Kidney (tissue), 14 donors: ENCODE measurements around the gene GPR52. TPM values are rescaled to one million over a fixed set of nuclear protein-coding genes. Genes with fewer than 3 reads are reported as not detected.

Source experiments
- DNase-seq, 5 donors: peaks; one replicate each; pipeline ENCODE4 v3.0.0-alpha.2; 2013 to 2020
- FAIRE-seq: peaks from 2 replicates; lab custom pipeline; 2012; peaks lifted over from hg19 to GRCh38; lab: Jason Lieb, UNC
- H3K27ac ChIP-seq, 2 donors: one replicate each; pipeline ENCODE4 v1.7.0; 2013; ENCODE audit warnings: low read depth in 2 of 2, low read length in 2 of 2, inconsistent platforms in 1 of 2
- H3K27me3 ChIP-seq: one replicate; pipeline ENCODE4 v1.7.1; 2013; ENCODE audit warnings: low read length, inconsistent platforms; ENCODE audit not compliant: control insufficient read depth, insufficient read depth
- H3K36me3 ChIP-seq, 3 donors: one replicate each; pipeline versions ENCODE4 v1.7.0 to v1.7.1; 2013; ENCODE audit warnings: low read length in 3 of 3, control low read depth in 1 of 3, inconsistent platforms in 1 of 3; ENCODE audit not compliant: insufficient read depth in 3 of 3, control insufficient read depth in 2 of 3
- H3K4me1 ChIP-seq, 3 donors: one replicate each; pipeline versions ENCODE4 v1.7.0 to v1.7.1; 2013; ENCODE audit warnings: low read length in 3 of 3, inconsistent platforms in 1 of 3, low read depth in 1 of 3; ENCODE audit not compliant: control insufficient read depth in 2 of 3, insufficient read depth in 2 of 3
- H3K4me3 ChIP-seq, 3 donors: one replicate each; pipeline versions ENCODE4 v1.7.0 to v1.8.1; 2013; ENCODE audit warnings: low read length in 3 of 3, control low read depth in 1 of 3, inconsistent platforms in 1 of 3
- H3K9ac ChIP-seq, 3 donors: one replicate each; pipeline versions ENCODE4 v1.7.0 to v1.7.1; 2013; ENCODE audit warnings: low read length in 3 of 3, control low read depth in 1 of 3, inconsistent platforms in 1 of 3
- H3K9me3 ChIP-seq, 3 donors: one replicate each; pipeline versions ENCODE4 v1.7.0 to v1.7.1; 2013; ENCODE audit warnings: low read length in 3 of 3, control low read depth in 1 of 3, inconsistent platforms in 1 of 3; ENCODE audit not compliant: control insufficient read depth in 2 of 3, insufficient read depth in 1 of 3
- CTCF ChIP-seq: IDR thresholded peaks from 3 replicates; pipeline ENCODE4 v1.5.1; 2012; ENCODE audit warnings: mild to moderate bottlenecking, moderate library complexity, borderline replicate concordance; ENCODE audit not compliant: insufficient read depth; ENCODE audit errors: extremely low read depth
- intact Hi-C: fragments of 100-400 bp; cut with DNase I; formaldehyde crosslinking; loops from one replicate; pipeline ENCODE4 v1.11.1; 2022
- polyA plus RNA-seq: library from polyadenylated mRNA; stranded (reverse); fragments of 350-450 nt; fragmentation: Illumina TruSeq; extraction: RNeasy Lipid Tissue Mini Kit (QIAGEN cat#74804); gene quantifications from one replicate; pipeline ENCODE4 v1.2.3, GENCODE V29; 2014; ENCODE audit warnings: low read depth, low replicate concordance; ENCODE audit not compliant: insufficient read depth
- total RNA-seq: library from RNA; stranded (reverse); fragmentation: NEBNext Ultra II Directional; extraction: Animal tissue kit (Norgen Biotek cat#: 25700); gene quantifications from one replicate; pipeline ENCODE4 v1.2.1, GENCODE V29; 2021
- donor health status: control.
- donor health status: control.
- donor health status: control.
- donor health status: control.
- donor health status: control.
- donor health status: DM: yes; HTN: yes; CAD: no.
- donor health status: Normal renal cell carcinoma (clear cell type).

GPR52 gene
- total and polyA plus RNA-seq, 2 donors from 2014 or later: 2.7 TPM; not detected in 1

DNA sequence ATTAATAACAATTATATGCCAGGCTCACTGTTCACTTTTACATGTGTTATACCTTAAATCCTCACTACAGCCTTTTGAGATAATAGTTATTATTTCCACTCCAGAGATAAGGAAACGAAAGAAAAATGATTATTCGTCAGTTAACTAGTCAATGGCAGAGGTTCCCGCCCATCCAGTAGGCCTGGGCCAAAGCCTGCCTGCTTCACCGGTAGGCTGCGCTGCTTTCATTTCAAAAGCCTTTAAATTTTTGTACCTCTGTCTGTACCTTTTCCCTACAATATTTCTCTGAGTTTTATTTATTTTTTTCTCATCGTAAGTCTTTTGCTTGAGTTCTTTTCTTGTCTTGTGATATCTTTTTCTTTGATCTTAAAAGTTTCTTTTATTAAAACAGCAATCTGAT, 3.6 kb downstream of the GPR52 start:
- TF ChIP-seq CTCF: no peak
- H3K4me3 ChIP-seq: no peak overlapping the region
- H3K4me1 ChIP-seq: peaks cover 0 to 2% (median 0%) of the 10 kb centered on the region in 3 donors
- H3K27me3 ChIP-seq: no peaks in the 10 kb centered on the region
- no peaks in the 10 kb centered on the region for H3K36me3 ChIP-seq
- H3K27ac ChIP-seq: no peak overlapping the region
- intact Hi-C loops: no loop called here
- no peak overlapping the region for H3K9ac ChIP-seq
- FAIRE-seq (no peak), DNase-seq (no peak)
- no peaks in the 10 kb centered on the region for H3K9me3 ChIP-seq

DNA sequence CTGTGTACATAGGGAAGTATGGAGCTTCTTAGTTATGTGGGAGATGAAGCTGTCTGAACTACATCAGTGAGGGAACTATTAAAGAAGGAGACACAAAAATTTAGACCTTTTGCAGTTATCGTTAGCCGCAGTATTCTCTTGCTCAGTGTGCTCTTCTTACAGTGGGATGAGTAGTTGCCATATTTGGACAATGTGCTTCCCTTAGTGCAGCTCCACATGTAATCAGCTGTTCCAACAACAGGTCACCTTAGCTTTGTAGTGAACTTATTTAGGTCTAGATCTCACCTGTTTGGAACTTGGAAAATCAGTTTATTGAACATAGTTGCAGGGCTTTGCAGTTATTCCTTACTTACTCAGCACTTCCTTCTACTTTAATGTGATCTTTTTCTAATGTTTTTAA, 18.1 kb downstream of the GPR52 start:
- Histone ChIP-seq H3K4me1 (no peaks in the 10 kb centered on the region), H3K9me3 (no peaks in the 10 kb centered on the region), H3K27me3 (no peaks in the 10 kb centered on the region), H3K4me3 (no peak overlapping the region), H3K27ac (no peak overlapping the region), H3K36me3 (no peaks in the 10 kb centered on the region), H3K9ac (no peak overlapping the region)
- TF ChIP-seq CTCF: no peak
- FAIRE-seq: no peak
- intact Hi-C loops: no loop called here
- DNase-seq: no peak

- Histone ChIP-seq H3K4me1 (no peaks in the 10 kb centered on the region), H3K27me3 (no peaks in the 10 kb centered on the region), H3K36me3 (no peaks in the 10 kb centered on the region), H3K9ac (no peak overlapping the region), H3K4me3 (no peak overlapping the region), H3K27ac (no peak overlapping the region), H3K9me3 (no peaks in the 10 kb centered on the region)
- DNase-seq (no peak), FAIRE-seq (no peak)
- no peak for TF ChIP-seq CTCF
- intact Hi-C loops: no loop called here
Measured at GRCh38 chr1:174466607-174467006, 18.8 kb downstream of the GPR52 start.

DNA sequence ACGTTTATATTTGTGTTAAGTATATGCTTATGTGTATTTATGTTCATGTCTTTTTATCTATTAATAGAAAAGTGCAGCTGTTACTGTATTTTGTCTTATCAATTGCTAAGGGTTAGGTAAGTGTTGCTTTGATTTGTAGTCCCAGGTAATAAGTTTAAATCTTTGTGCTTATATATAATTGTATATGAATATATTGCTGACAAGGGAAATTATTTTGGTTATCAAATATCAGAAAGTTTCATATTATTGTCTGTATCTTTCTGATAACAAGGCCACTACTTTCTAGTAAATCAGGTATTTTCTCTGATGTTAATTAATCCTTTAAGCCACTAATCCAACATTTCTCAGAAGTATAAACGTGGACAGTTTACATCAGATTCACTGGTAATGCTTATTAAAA, 21.3 kb downstream of the GPR52 start:
- no peak overlapping the region for H3K9ac ChIP-seq
- FAIRE-seq: no peak
- no peak overlapping the region for H3K27ac ChIP-seq
- no peaks in the 10 kb centered on the region for H3K4me1 ChIP-seq
- no peaks in the 10 kb centered on the region for H3K36me3 ChIP-seq
- intact Hi-C loops: no loop called here
- H3K9me3 ChIP-seq: no peaks in the 10 kb centered on the region
- H3K4me3 ChIP-seq: no peak overlapping the region
- H3K27me3 ChIP-seq: no peaks in the 10 kb centered on the region
- TF ChIP-seq CTCF: no peak
- no peak for DNase-seq
